GM21360 (cell line): ENCODE results near the gene POLR2C.

Source experiments
- ATAC-seq: cut with Tn5 transposase; IDR thresholded peaks from one replicate; pipeline ENCODE4 v1.9.1; 2021; ENCODE audit warnings: mild to moderate bottlenecking, moderate library complexity; ENCODE audit not compliant: unreplicated experiment

The POLR2C gene

DNA sequence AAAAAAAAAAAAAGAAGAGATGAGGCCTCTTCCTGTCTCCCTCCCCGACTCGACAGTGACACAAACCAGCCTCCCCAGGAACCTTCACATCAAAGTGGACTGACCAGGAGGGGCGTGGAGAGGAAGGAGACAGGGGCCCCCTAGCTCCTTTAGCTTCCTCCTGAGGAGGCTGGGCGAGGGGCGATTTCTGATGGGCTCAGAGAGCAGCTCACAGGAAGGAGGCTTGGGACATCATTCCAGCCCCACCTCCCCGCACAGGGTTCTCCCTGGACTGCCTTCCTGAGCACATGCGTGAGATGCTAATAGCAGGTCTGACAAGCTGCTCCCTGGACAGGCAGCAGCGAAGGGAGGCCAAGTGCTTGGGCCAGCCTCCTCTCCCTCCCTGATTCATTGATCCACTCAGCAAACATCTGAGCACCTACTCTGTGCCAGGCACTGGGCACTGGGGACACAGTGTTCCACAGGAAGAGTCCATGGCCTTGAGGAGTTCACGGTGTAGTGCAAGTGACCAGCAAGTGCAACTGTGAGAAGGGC is 38.2 kb downstream of the POLR2C start:
- ATAC-seq: no peak

DNA sequence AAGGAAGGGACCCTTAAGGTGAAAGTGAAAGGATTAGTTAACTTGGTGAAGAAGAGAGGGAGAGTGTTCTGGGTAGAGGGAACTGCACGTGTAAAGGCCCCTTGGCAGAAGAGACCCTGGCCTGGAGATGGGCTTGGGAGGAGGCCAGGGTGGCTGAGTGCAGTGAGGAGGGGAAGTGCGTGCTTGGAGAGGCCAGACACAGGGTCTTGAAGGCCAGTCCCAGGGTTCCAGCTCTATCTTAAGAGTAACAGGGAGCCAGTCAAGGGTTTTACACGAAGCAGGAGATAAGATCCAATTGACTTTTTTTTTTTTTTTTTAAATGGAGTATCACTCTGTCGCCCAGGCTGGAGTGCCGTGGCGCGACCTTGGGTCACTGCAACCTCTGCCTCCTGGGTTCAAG is 39.0 kb downstream of the POLR2C start:
- no peak for ATAC-seq

DNA sequence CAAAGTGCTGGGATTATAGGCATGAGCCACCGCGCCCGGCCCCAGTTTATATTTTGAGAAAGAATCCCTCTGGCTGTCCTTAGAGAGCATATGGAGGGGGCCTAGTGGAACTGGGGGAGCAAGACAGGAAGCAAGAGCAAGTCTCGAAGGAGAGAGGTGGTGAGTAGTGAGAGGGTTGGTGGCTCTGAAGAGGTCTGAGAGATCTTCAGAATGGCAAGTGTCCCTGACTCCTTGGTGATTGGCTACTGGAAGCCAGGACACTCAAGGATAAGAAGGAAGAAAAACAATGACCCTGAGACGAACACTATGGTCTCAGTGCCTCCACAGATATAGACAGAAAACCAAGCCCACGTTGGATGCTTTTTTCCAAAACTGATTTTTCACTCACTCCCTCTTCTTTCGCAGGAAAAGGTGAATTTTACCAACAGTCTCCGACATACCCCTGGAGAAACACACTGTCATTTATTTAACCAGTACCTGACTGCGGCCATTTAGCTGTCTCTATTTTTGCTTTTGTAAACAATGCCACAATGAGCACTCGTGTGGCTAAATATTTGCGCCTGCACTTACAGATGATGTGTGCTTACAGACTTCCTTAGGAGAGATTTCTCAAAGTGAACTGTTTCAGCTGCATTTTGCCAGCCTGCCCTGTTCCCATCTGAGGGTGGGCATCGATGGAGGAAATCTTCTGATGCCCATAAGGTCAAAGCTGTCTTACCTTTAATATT is 39.7 kb downstream of the POLR2C start:
- ATAC-seq: no peak

DNA sequence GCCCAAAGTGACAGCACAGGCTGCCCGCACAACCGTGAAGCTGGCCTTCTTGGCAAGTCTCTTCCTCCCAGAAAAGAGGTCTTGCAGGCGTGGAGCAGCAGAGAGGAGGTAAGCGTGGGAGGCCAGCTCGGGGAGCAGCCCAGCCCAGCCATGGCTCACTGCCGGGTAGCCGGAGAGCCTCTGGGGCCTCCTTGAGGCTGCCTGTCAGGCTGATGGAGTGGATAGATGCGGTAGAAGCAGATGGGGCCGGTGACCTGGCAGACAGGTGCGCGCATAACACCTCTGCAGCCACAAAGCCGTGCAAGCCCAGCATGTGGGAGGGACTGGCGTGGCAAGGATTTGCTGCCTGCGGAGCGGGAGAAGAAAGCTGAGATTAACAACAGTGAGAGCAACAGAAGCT is 40.9 kb downstream of the POLR2C start:
- no peak for ATAC-seq

DNA sequence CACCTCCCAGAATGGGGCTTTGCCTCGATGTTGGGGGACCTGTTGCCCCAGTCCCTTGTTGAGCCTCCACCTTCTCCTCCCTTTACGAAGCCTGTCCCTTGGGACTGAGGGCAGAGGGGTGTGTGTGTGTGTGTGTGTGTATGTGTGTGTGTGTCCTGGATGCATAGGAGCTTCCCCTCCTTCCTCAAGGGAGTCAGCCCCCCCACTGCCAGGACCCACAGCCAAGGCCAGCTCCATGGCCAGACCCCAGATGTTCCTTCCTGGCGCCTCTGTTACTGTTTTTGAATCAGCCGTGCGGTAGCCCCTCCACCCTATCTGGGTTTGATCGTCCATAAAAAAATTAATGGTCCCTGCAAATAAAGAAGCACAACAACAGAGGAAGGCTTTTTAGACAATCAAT is 41.5 kb downstream of the POLR2C start:
- ATAC-seq: no peak

DNA sequence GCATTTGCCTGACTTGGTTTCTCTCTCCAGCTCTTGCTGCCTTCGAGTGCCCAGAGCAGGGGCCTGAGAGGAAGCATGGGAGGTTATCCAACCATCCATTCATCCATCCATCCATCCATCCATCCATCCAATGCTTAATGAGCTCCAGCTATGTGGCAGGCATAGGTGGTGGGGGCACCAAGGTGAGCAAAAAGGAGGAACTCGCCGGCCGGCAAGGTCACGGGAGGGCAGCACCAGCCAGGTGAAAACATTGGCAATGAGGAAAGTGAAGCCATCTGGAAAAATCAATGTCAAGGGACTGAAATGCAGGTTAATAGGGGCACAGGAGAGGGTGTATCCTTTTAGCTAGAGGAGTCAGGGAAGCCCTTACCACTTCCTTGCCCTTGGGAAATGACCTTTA is 42.0 kb downstream of the POLR2C start:
- no peak for ATAC-seq

DNA sequence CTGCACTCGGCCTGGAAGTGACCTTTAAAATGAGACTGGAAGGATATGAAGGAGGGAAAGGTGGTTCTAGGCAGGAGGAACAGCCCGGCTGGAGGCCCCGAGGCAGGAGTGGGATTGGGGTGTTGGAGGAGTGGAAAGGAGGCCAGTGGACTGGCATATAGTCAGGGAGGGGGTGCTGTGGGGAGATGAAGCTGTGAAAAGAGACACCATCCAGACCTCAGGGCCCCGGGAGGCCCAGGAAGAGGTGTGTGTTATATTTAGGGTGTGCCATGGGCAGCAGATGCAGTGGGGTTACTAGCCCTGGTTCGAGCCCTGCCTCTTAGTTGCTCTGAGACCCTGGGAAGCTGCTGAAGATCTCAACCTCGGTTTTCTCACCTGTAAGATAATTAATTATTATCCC is 42.7 kb downstream of the POLR2C start:
- ATAC-seq: no peak

DNA sequence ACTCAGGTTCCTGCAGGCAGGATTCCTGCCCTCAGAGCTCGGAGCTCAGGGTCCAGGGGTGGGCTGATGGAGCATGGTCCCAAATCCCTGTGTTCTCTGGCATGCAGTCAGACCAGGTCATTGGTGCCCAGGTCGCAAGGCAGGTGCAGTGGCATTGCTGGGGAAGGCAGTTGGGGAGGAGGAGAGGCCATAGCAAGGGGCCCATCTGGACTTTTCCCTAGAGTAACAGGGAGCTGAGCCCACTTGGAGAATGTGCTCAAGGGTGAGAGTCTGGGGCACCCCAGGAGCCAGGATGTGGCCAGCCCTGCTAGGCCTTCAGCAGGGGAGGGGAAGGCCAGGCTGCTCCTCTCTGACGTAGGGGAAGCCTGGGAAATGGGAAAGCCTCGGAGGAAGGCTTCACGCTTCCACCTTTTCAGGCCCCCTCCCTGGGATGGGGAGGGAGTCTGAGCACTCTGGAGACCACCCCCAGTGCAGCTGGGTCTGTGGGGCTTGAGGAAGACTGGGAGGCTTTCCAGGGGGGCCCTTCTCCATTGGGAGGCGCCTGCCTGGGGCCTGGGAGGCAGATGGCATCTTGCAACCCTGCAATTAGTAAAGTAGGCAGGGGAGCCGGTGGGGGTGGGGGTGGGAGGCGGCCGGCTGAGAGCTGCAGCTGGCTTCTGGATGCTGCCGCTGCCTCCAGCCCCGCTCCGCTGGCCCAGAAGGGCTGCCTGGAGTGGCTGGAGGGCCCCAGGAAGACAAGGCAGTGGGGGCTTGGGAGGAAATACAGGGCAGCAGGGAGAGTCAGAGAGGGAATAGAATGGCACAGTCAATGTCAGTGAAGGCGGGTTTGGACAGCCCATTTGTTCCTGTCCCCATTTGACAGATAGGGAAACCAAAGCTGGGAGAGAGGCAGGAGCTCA is 44.9 kb downstream of the POLR2C start:
- no peak for ATAC-seq

DNA sequence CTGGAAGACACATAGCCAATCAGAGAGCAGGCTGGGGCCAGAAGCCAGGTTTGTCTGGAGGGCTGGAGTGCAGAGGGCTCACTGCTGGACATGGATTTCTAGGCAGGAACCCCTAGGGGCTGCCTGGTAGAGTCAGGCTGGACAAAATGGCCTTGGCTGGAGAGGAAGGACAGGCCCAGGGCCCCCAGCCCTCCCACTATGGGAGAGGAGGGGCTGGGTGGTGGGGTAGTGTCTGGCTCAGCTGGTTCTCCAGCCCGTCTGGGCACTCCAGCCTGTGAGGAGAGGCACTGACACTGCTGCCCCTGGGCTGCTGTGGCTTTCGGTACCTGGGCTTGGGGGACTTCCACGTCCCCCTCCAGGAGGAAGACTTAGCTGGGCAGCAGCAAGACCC is 45.6 kb downstream of the POLR2C start:
- no peak for ATAC-seq

DNA sequence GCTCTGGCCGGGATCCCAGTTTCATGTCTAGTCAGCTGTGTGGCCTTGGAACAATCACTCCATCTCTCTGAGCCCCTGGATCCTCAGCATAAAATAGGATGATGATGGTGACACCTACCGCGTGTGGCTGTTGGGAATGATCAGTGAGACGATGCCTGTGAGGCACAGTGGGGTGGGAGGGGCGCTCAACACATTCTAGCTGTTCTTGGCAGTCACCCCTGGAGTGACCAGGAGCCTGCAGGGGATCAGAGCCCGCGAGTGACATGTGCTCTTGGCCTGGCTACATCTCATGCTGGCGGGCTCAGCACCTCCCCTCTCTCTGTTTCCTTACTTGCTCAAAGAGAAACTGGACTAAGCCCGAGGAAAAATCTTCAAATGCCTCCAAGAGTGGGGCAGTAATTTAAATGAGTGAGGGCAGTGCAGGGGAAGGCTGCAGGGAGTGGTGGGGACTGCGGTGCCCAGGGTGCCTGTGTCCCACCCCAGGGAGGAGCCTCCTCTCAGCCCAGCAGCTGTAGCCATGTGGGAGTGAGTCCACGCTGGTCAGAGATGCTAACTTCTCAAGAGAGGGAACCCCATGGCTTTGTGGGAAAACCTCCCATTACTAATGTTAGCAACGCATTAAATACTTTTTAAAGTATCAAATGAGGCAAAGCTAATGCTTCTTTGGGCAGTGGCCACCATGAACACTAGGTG is 46.9 kb downstream of the POLR2C start:
- ATAC-seq: no peak

DNA sequence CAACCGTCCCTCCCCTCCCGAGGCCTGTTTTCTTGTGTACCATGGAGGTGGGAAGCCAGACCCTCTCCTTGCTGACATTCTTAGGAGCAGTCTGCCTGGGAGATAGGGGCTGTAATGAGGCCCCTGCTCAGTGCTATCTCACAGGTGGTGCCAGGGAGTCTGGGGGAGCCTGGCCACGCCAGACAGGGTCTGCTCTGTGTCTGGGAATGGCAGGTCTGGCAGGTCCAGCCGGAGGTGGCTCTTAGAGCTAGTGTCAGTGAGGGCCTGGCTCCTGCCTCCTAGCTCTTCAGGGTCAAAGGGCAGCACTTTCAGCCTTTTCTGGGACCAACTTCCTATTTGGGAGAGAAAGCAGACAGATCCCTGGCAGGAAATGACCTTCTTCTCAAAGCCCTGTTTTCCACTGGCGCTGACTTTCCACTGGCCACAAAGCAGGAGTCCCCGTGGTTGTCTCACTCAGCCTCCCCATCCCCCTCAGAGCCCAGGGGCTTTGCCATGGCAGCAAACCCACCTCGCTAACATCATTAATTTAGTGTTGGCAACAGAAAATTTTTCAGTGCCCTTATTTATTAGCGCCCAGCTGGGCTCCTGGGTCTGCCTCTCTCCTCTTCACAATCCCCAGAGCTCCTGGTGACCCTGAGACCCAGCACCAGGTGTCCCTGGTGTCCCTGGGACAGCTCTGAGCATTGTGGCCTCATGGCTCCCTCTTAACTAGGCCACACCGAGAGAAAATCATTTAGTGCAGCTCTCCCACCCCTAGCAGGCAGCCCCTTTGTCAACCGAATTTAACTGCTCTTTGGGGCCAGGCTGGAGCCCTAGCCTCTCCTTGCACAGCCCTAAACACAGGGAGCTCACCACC is 47.8 kb downstream of the POLR2C start:
- no peak for ATAC-seq

DNA sequence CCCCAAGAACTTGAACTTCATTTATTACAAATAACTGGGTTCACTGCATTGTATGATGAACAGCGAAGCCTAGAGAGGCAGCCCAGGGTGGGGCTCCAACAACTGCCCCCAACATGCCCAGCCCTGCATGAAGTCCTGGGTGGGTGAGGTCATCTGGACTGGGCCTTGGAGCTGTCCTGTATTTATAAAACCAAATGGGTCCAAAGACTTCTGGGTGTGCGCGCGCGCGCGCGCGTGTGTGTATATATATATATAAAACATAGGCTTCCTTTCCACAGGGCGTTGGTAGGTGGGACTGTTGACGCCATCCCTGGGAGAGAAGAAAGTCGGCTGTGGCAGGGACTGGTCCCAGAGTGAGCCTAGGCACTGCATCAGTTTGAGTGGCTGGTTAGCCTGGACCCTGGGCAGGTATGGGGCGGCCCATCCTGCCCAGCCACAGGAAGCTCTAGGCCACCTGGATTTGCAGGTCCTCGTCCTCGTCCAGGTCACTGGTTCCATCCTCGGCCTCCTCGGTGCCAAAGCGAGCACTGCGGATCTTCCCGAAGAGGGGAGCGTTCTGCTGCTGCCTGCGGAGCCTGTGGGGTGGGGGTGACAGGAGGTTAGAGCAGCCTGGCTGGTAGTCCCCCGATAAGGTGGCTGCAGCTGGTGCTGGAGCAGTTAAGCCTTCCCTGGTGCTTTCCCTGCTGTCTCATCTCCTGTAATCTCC is 50.0 kb downstream of the POLR2C start:
- ATAC-seq: no peak

DNA sequence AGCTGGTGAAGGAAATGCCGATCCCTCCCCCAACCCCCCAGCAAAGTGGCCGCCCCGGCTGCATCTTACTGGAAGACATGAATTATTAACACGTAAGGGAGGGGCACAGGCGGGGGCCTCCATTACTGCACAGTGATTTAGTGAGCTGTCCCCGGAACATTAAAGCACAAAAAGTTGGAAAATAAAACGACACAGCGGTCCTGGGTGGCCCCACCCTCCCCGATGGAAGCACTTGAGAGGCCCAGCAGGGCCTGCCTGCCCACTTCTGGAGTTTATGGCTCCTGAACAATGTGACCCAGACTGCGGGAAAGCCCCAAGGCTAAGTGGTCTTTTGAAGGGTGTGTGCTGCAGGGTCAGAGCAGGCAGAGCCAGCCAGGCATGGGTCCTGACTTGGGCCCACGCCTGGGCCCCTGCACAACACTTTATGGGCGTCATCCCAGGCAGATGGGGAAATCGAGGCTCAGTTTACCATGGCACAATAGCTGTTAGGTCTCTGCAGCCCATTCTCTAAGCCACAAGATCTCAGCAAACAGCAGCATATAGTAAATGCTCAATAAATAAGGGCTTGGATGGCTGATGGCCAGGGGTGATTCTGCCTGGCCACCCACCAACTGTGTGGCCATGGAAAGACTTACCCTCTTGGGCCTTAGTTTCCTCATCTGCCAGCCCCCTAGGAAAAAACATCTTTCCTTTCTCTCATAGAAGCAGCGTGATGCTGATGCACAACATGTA is 51.1 kb downstream of the POLR2C start:
- ATAC-seq: no peak

DNA sequence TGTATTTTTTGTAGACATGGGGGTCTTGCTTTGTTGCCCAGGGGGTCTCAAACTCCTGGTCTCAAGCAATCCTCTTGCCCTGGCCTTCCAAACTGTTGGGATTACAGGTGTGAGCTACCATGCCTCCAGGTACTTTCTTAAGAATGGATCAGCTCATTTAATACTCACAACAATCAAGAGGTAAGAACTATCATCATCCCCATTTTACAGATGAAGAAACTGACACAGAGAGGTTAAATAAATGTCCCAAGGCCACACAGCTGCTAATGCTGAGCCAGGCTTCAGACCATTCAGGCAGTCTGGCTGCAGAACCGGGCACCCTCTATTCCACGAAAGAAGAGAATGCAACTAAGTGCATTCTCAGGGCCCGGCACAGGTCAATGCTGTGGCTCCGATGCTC is 51.9 kb downstream of the POLR2C start:
- no peak for ATAC-seq

DNA sequence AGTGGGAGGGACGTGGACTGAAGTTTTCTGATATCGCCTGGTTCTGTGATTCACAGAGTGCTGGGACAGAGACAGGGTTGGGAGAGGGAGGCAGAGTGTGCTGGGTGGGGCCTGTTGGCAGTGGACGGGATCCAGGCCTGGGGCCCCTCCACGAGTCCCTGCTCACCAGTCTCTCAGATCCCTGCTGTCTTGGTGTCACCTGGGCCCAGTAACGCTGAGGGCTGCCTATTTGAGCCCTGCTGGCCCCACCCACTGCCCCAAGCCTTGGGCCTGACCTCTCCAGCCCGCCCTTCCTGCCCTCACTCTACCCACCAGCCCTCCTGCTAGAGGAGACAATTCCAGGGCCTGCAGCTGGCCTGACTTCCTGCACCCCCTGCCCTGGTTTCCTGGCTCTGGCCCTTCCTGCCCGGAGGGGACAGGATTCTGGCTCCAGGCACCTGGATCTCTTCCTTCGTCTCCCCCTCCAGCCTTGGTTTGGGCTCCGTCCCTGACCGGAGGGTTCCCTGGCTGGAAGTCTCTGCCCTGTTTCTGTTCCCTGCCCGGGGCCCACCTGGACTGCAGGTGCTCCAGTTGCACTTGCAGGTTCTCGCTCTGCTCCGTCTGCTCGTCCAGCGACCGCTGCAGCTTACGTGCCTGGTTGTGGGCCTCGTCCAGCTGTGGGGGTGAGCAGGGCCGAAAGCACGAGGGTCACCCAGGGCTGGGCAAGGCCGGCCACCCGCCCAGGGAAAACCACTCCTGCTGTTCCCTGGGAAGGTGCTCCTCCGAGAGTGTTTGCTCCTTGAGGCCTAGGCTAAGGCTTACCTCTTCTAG is 52.5 kb downstream of the POLR2C start:
- ATAC-seq: no peak

DNA sequence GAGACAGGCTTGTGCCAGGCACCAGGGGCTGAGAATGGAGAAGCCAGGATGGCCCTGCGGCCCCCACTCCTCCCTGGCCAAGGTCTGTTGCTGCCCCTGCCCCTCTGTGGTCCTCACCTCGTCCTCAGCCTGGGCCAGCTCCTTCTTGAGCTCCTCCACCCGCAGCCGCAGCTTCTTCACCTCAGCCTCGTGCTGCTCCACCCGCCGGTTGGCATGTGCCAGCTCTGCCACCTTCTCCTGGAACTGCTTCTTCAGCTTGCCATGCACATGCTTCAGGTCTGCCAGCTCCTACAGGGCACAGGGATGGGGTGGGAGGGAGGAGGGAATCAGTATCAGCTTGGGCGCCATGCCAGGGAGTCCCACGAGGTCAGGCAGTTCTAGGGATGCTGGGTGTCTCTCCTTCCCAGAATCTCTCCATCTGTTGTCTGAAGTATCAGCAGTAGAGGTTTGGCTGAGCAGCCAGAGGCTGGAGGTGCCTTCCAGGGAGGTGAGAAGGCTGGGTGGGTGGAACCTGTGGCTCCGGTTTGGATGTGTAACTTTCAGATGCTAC is 53.8 kb downstream of the POLR2C start:
- ATAC-seq: no peak

DNA sequence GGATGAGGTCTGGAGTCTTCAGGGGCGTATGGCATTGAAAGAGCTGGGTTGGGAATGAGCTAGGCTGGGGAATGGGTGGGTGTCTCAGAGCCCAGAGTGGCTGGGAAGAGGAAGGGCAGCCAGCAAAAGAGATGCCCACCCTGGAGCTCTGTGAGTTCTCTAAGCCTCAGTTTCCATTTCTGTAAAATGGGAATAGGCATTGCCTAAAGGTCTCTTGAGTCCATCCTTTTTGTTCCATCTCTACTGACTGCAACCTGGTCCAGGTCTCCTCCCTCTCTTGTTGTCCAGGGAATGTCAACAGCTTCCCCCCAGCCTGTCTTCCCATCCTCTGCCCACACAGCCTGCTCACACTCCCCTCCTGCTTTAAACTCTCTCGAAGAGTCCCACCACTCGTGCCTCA is 54.3 kb downstream of the POLR2C start:
- no peak for ATAC-seq
